HG03064 (cell line): ENCODE results near the gene KRTAP5-11.
"Not testable (repeated sequence)": the region's sequence is repeated elsewhere in the genome, so short reads cannot be mapped to it uniquely, and the experiment has no call there.

Source experiments
- ATAC-seq: cut with Tn5 transposase; IDR thresholded peaks from one replicate; pipeline ENCODE4 v1.9.1; 2021; ENCODE audit warnings: low read depth; ENCODE audit not compliant: unreplicated experiment

The KRTAP5-11 gene

GRCh38 chr11:71582969-71583368, 294 bp upstream of the KRTAP5-11 start:
- not testable (repeated sequence) for ATAC-seq

- no peak for ATAC-seq
Observed at GRCh38 chr11:71581826-71582225, 849 bp downstream of the KRTAP5-11 start.

- ATAC-seq = no peak
Observed at GRCh38 chr11:71580057-71581003, 2.3 kb downstream of the KRTAP5-11 start.

GRCh38 chr11:71579513-71579912, 3.2 kb downstream of the KRTAP5-11 start:
- ATAC-seq = not testable (repeated sequence)

- ATAC-seq = no peak
Observed at GRCh38 chr11:71577469-71578004, 5.1 kb downstream of the KRTAP5-11 start.

- ATAC-seq = not testable (repeated sequence)
Observed at GRCh38 chr11:71576688-71577465, 5.8 kb downstream of the KRTAP5-11 start.

- ATAC-seq = no peak
Observed at GRCh38 chr11:71575723-71576424, 6.8 kb downstream of the KRTAP5-11 start.

- ATAC-seq = no peak
Observed at GRCh38 chr11:71574418-71574817, 8.3 kb downstream of the KRTAP5-11 start.

- no peak for ATAC-seq
Observed at GRCh38 chr11:71572811-71573210, 9.9 kb downstream of the KRTAP5-11 start.

GRCh38 chr11:71571101-71571850, 11.4 kb downstream of the KRTAP5-11 start:
- ATAC-seq = not testable (repeated sequence)

GRCh38 chr11:71568704-71569349, 13.8 kb downstream of the KRTAP5-11 start:
- no peak for ATAC-seq

GRCh38 chr11:71567633-71568032, 15.0 kb downstream of the KRTAP5-11 start:
- not testable (repeated sequence) for ATAC-seq

GRCh38 chr11:71566626-71567599, 15.8 kb downstream of the KRTAP5-11 start:
- not testable (repeated sequence) for ATAC-seq

- ATAC-seq = no peak
Observed at GRCh38 chr11:71566081-71566620, 16.5 kb downstream of the KRTAP5-11 start.

- ATAC-seq = no peak
Observed at GRCh38 chr11:71565263-71565662, 17.4 kb downstream of the KRTAP5-11 start, which contains the start of gene KRTAP5-10. Gene KRTAP5-10 (plus strand): TSS chr11:71565563. CDS start chr11:71565588, 25 bp downstream.

GRCh38 chr11:71564430-71564829, 18.2 kb downstream of the KRTAP5-11 start:
- ATAC-seq = no peak

- ATAC-seq = no peak
Observed at GRCh38 chr11:71563406-71563805, 19.3 kb downstream of the KRTAP5-11 start.

- no peak for ATAC-seq
Observed at GRCh38 chr11:71562120-71562519, 20.6 kb downstream of the KRTAP5-11 start.
